Measurements from ENCODE around the gene ARMC12.

- TF ChIP-seq, protein P1, sequence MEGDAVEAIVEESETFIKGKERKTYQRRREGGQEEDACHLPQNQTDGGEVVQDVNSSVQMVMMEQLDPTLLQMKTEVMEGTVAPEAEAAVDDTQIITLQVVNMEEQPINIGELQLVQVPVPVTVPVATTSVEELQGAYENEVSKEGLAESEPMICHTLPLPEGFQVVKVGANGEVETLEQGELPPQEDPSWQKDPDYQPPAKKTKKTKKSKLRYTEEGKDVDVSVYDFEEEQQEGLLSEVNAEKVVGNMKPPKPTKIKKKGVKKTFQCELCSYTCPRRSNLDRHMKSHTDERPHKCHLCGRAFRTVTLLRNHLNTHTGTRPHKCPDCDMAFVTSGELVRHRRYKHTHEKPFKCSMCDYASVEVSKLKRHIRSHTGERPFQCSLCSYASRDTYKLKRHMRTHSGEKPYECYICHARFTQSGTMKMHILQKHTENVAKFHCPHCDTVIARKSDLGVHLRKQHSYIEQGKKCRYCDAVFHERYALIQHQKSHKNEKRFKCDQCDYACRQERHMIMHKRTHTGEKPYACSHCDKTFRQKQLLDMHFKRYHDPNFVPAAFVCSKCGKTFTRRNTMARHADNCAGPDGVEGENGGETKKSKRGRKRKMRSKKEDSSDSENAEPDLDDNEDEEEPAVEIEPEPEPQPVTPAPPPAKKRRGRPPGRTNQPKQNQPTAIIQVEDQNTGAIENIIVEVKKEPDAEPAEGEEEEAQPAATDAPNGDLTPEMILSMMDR (IDR thresholded peaks at IDR 0.05) = no peak
- TF ChIP-seq POLR2A (IDR thresholded peaks at IDR 0.05) = no peak
Measured at GRCh38 chr6:35765739-35766138, 28.9 kb downstream of the ARMC12 start.
